SJCRH30 (cell line): Measurements from ENCODE around the gene FIP1L1. TPM values are rescaled to one million over a fixed set of nuclear protein-coding genes. Genes with fewer than 3 reads are reported as not detected.

ENCODE experiments used
- DNase-seq, 2 experiments: peaks; one replicate each; pipeline ENCODE4 v3.0.0-alpha.2; 2015 to 2020
- H3K27ac ChIP-seq: fragments of 250-450 bp; sonication (Bioruptor Pico); 2 replicates; pipeline ENCODE4 v1.5.1; 2020; ENCODE audit warnings: mild to moderate bottlenecking, moderate library complexity
- H3K27me3 ChIP-seq: fragments of 250-450 bp; sonication (Bioruptor Pico); 2 replicates; pipeline ENCODE4 v1.5.1; 2020; ENCODE audit warnings: mild to moderate bottlenecking, moderate library complexity
- H3K36me3 ChIP-seq: fragments of 250-450 bp; sonication (Bioruptor Pico); 2 replicates; pipeline ENCODE4 v1.5.1; 2020; ENCODE audit warnings: mild to moderate bottlenecking, moderate library complexity
- H3K4me1 ChIP-seq: fragments of 250-450 bp; sonication (Bioruptor Pico); 2 replicates; pipeline ENCODE4 v1.5.1; 2020; ENCODE audit warnings: mild to moderate bottlenecking, moderate library complexity
- H3K4me3 ChIP-seq: fragments of 250-450 bp; sonication (Bioruptor Pico); 2 replicates; pipeline ENCODE4 v1.5.1; 2020; ENCODE audit warnings: mild to moderate bottlenecking, moderate library complexity
- H3K9me3 ChIP-seq: fragments of 250-450 bp; sonication (Bioruptor Pico); replicated peaks from 2 replicates; pipeline ENCODE4 v1.5.1; 2020; ENCODE audit warnings: mild to moderate bottlenecking, moderate library complexity
- total RNA-seq: library from RNA; depleted of rRNA; stranded (reverse); fragments of >200 nt; shearing (Covaris generic); gene quantifications from 2 replicates; pipeline ENCODE4 v1.2.3, GENCODE V29; 2014

Gene FIP1L1
- total RNA-seq, 1 experiment from 2014 or later: 95.2 TPM

DNA sequence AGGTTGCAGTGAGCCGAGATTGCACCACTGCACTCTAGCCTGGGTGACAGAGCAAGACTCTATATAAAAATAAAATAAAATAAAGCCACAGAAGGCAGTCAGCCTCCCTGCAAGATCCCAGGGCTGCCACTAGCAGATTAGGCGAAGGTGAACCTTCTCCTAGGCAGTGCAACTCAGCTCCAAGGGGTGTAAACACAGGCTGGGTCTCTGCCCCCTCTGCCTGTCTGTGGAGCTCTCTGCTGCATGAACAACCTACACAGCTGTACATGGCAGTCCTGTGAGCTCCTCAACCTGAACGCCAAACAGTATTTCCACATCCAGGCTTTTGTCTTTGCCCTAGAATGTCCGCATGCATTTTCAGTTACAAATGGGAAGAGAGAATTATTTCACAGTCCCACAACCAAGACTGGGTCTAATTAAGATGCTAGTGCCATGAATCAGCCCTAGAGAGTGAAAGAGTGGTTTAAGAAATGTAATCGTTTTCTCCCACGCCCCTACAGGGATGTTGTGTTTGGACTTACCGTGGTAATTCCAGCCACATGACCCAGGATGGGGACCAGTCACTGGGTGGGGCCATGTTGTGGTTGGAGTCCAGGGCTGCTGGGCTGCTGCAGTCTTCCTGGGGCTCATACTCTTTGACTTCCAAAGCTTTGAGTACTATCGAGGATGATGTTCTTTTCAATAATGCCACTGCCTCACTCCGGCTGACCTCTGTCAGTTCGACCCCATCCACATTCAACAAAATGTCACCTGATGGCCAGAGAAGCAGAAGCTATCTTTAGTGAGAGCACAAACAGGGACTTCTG lies 99.0 kb downstream of the FIP1L1 start:
- Histone ChIP-seq H3K36me3 (no peaks in the 10 kb centered on the region), H3K27ac (no peak overlapping the region), H3K4me3 (no peak overlapping the region), H3K4me1 (no peaks in the 10 kb centered on the region), H3K27me3 (no peaks in the 10 kb centered on the region), H3K9me3 (peaks cover 6% of the 10 kb centered on the region; the same call in 1 of the 2 replicates)
- DNase-seq: peak; percentile 25 to 28

DNA sequence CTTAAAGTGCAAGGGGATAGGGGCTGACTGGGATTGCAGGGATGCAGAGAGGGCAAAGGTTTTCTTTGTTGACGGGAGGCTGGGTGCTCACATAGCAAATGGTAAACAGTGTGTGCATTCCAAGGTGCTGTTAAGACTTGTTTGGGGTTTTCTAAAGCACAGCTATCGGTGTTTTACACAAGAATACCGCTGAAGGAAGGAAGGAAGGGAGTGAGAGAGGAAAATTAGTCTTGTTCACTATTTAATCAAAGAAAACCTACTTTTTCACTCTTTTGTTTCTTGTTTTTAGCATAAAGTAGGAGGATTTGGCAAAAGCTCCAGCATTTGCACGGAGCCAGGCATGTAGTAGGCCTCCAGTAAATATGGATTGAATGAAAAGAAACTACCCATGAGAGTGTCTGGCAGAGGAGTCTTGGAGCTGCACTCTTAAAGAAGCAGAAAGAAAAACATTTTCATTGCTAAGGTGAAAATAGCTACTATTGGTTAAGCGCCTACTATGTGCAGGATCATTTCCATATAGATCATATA lies 99.7 kb downstream of the FIP1L1 start:
- DNase-seq: no peak
- Histone ChIP-seq H3K27ac (no peak overlapping the region), H3K27me3 (no peaks in the 10 kb centered on the region), H3K4me3 (no peak overlapping the region), H3K4me1 (no peaks in the 10 kb centered on the region), H3K36me3 (no peaks in the 10 kb centered on the region), H3K9me3 (no peaks in the 10 kb centered on the region)

DNA sequence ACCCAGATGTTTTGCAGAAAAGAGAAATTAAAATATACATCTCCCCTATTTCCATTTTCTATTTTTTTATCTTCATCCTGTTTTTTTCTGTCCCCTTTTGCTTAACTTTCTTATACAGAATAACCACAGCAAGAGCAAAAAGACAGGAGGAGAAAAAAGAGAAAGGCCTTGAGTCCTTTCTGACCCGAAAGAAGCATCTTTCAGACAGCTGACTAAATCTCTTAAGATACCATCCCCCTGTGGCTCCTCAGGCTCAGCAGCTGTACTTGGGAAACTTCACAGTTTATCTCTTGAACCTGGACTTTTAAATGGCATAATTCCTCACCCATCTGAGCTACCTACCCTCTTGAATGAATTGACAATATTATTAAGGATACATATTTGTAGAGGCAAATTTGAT lies 100.2 kb downstream of the FIP1L1 start:
- no peaks in the 10 kb centered on the region for H3K36me3 ChIP-seq
- no peak overlapping the region for H3K27ac ChIP-seq
- no peaks in the 10 kb centered on the region for H3K9me3 ChIP-seq
- no peak for DNase-seq
- no peak overlapping the region for H3K4me3 ChIP-seq
- no peaks in the 10 kb centered on the region for H3K27me3 ChIP-seq
- no peaks in the 10 kb centered on the region for H3K4me1 ChIP-seq

DNA sequence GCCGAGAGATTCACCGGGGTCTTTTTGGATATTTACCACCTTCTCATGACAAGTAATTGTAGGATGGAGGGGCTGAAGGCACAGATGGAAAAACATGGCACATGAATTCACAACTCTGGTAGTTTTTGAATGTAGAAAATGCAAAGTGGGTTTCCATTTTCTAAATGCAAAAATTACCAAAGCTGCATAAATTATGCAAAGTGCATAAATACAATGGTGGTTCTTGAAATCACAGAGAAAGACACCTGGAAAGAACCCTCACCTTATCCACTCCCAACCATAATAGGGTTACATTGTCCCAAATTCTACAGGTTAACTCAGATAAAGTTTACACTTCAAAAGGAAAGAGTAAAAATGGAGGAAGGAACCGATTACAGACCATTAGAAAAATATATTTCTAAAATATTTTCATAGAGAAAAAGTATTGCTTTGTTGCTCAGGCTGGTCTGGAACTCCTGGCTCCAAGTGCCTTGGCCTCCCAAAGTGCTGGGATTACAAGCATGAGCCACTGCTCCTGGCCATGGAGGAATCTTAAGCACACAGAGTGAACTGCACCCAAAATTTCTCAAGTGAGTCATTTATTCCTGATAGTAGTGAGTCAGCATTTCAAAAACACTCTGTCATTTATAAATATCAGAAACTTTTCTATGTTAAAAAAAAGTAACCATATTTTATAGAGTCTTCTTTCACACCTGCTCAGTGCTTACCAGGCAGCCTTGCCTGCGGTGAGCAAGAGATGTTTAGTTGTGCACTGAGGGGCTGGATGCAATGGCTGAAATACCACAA lies 101.4 kb downstream of the FIP1L1 start:
- Histone ChIP-seq H3K27ac (no peak overlapping the region; the same call in 1 of the 2 replicates), H3K36me3 (no peaks in the 10 kb centered on the region), H3K4me3 (no peak overlapping the region), H3K4me1 (no peaks in the 10 kb centered on the region), H3K9me3 (no peaks in the 10 kb centered on the region), H3K27me3 (no peaks in the 10 kb centered on the region)
- DNase-seq: no peak

DNA sequence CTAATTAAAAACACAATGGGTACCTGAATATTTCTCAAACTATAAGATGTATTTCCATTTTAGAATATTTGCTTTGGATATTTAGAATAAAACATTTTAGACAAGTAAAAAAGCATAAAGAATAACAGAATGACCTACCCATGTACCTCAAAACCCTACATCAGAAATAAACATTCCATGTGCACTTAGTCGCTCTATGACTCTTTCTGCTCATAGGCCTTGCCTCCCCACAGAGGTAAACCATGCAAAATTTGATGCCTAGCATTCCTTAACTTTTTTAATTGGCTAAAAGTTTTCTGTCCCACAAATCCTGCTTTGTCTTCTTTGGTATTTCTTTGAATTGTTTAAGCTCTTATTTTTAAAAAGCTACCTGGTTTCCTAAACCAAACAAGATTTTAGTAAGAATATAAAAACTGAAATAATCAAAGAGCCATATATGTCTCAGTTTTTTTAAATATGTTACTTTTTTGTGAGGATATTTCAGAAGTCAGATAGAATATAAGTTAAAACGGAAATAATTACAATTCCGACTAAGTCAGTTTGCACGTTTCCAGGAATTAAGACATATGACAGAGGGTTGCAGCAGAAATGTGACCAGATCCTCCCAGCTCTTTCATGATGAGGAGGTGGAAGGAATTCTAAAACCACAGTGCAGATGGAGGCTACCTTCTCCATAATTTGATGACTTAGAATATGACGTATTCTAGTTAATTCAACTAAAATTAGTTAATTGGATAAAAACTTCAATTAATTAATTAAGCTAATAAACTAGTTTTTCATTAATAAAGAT lies 102.5 kb downstream of the FIP1L1 start:
- Histone ChIP-seq H3K27me3 (no peaks in the 10 kb centered on the region), H3K4me1 (no peaks in the 10 kb centered on the region), H3K27ac (no peak overlapping the region; the same call in 1 of the 2 replicates), H3K4me3 (no peak overlapping the region), H3K36me3 (no peaks in the 10 kb centered on the region), H3K9me3 (no peaks in the 10 kb centered on the region)
- DNase-seq: no peak

DNA sequence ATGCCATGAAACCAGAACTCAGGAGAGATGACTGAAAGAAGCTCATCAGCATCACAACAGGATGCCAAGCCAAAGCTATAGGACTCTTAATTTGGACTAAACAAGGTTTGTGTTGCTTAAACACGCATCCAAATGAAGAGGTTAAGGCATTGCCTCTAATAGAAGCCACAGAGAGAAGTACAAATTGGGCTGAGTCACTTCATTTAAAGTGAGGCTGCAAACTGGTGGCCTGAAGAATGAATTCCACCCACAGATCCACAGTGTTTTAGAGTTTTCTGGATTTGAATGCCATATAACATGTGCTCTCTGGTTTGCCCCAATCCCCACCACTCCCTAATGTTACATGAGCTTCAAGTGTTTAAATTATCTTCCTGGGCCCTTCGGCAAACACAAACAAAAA lies 103.5 kb downstream of the FIP1L1 start:
- H3K4me3 ChIP-seq: no peak overlapping the region
- no peaks in the 10 kb centered on the region for H3K9me3 ChIP-seq
- H3K27ac ChIP-seq: no peak overlapping the region
- DNase-seq: no peak
- no peaks in the 10 kb centered on the region for H3K36me3 ChIP-seq
- no peaks in the 10 kb centered on the region for H3K27me3 ChIP-seq
- no peaks in the 10 kb centered on the region for H3K4me1 ChIP-seq

DNA sequence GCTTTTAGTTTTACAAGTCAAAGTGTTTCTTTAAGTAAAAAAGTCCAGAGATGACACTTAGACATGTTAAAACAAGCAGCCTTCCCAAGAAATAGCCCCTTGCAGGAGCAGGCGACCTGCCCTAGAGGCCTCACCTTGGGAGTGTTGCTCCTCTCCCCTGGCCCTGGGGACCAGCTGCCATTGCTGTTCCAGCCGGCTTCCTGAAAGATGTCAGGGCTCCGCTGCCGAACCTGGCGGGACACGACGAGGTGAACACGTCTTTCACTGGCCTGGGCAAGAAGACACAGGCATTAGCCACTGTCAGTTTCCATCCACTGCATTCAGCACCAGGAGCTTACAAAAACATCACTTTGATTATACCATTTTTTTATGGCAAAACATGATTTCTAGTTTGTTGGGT lies 104.1 kb downstream of the FIP1L1 start:
- H3K27ac ChIP-seq: no peak overlapping the region

DNA sequence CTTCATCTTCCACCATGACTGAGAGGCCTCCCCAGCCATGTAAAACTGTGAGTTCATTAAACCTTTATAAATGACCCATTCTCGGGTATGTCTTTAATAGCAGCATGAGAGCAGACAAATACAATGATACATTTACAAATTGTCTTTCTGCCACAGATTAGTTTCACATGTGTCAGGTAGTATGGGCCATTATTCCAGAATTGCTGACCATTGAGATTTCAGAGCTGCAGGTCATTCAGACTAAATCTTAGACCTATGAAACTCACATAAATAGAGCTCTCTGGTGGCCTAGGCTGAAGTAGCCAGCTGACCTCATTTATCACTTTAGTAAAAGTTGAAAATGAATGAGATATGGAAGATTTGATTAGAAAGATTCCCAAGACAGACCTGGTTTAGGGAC lies 105.8 kb downstream of the FIP1L1 start:
- Histone ChIP-seq H3K27ac (no peak overlapping the region), H3K4me1 (no peaks in the 10 kb centered on the region), H3K27me3 (no peaks in the 10 kb centered on the region), H3K4me3 (no peak overlapping the region), H3K36me3 (no peaks in the 10 kb centered on the region), H3K9me3 (no peaks in the 10 kb centered on the region)
- DNase-seq: no peak

More for the DNA sequence above, 104.1 kb downstream of the FIP1L1 start:
- H3K4me1 ChIP-seq: no peaks in the 10 kb centered on the region
- no peaks in the 10 kb centered on the region for H3K27me3 ChIP-seq
- no peak for DNase-seq
- no peaks in the 10 kb centered on the region for H3K9me3 ChIP-seq
- H3K36me3 ChIP-seq: no peaks in the 10 kb centered on the region
- H3K4me3 ChIP-seq: no peak overlapping the region

DNA sequence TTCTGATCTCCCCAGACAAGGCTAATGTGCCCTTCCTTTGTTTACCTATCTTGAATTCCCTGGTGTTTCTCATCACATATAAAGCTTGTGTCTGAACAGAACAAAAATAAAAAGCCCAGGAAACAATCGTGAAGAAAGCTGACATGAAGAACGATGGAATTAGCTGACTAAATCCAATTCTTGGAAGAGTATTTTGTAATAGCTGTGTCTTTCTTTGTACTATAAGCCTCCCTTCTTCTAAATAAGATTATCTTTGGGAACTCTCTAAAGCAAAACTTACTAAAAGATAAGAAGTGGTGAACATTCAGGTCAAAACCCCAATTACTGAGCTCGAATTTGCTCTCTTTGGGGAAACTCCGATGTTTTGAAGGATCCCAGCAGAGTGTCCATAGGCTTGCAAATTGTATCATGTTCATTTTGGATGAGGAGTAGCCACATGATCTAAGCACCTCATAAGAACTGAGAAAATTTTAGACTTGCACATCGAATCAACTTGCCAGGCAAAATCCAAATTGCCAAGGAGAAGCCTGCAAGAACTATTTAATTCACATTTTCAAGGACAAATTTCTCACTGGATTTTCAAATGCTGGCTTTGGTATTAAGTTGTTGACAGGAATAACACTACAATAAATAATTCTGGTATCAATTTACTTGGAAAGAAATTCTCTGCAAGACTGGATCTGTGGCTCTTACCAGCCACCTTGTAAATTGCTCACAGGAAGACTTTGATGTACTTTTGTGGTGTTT lies 107.6 kb downstream of the FIP1L1 start:
- Histone ChIP-seq H3K27me3 (no peaks in the 10 kb centered on the region), H3K36me3 (no peaks in the 10 kb centered on the region), H3K4me1 (peaks cover 3% of the 10 kb centered on the region; the same call in 1 of the 2 replicates), H3K4me3 (no peak overlapping the region), H3K27ac (no peak overlapping the region), H3K9me3 (no peaks in the 10 kb centered on the region)
- DNase-seq: no peak

DNA sequence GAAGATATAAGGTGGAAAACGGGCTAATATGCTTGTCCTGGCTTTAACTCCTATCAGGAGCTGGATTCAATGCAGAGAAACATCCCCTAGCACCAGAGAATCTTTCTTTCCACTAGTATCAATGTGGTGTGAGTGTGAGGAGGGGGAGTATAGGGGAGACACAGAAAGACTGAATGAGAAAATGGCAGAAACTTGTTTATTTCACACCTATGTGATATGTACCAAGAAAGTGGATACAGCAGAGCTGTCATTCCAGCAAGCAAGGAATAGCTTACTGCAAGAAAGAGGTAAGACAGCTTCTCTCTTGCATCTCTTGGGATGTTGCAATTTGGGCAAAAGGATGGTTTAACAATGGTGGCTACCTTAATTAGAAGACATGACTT lies 108.2 kb downstream of the FIP1L1 start:
- no peaks in the 10 kb centered on the region for H3K36me3 ChIP-seq

DNA sequence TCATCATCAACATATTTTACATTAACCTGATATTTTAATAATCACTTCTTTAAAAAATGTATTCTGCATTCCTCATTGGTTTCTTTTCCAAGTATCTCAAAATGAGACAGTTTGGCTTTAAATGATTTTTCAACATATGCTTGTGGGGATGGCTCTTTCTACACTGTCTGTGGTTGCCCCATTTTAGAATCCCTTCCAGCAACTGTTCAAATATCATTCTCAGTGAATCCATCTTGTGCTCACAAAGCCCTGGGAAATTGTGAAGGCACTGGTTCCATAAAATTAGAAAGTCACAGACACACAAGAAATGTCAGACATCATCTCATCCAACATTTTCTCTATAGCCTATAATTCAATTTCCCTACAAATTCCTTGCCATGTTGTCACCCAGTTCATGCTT lies 110.3 kb downstream of the FIP1L1 start:
- H3K9me3 ChIP-seq: no peaks in the 10 kb centered on the region

More for the DNA sequence above, 108.2 kb downstream of the FIP1L1 start:
- no peak for DNase-seq
- peaks cover 9% of the 10 kb centered on the region for H3K4me1 ChIP-seq
- H3K9me3 ChIP-seq: no peaks in the 10 kb centered on the region
- H3K27ac ChIP-seq: no peak overlapping the region
- H3K4me3 ChIP-seq: no peak overlapping the region
- H3K27me3 ChIP-seq: no peaks in the 10 kb centered on the region

DNA sequence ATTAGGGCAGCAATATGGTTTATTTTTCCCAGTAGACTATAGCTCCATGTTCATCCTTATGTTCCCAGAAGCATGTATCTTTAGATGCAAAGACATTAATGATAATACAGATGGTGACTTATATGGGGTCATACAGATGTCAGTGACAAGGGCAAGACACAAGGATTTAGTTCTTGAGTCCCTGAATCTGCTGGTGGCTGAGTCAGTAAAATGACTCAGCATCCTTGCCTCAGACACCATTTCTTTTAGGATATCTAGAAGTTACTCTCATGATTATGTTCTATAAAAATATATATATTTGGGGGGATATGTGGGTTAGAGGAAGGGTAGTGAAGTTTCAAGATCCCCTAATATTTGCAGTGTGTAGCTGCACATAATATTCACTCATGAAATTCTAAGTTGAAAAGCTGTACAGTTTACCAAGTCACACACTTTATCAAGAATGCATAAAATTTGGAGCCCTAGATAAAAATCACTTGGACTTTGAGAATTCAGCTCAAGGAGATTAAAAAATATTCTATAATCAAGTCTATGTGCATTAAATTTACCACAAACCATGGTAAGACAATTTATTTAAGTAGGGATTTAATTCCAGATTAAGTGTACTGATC lies 111.9 kb downstream of the FIP1L1 start:
- H3K27me3 ChIP-seq: no peaks in the 10 kb centered on the region
- H3K36me3 ChIP-seq: no peaks in the 10 kb centered on the region
- no peaks in the 10 kb centered on the region for H3K9me3 ChIP-seq
- H3K4me3 ChIP-seq: no peak overlapping the region
- peaks cover 12% of the 10 kb centered on the region for H3K4me1 ChIP-seq
- H3K27ac ChIP-seq: no peak overlapping the region
- no peak for DNase-seq

More for the DNA sequence above, 110.3 kb downstream of the FIP1L1 start:
- DNase-seq: no peak
- H3K4me3 ChIP-seq: no peak overlapping the region
- no peak overlapping the region for H3K27ac ChIP-seq
- no peaks in the 10 kb centered on the region for H3K36me3 ChIP-seq
- H3K27me3 ChIP-seq: no peaks in the 10 kb centered on the region
- H3K4me1 ChIP-seq: peaks cover 12% of the 10 kb centered on the region

DNA sequence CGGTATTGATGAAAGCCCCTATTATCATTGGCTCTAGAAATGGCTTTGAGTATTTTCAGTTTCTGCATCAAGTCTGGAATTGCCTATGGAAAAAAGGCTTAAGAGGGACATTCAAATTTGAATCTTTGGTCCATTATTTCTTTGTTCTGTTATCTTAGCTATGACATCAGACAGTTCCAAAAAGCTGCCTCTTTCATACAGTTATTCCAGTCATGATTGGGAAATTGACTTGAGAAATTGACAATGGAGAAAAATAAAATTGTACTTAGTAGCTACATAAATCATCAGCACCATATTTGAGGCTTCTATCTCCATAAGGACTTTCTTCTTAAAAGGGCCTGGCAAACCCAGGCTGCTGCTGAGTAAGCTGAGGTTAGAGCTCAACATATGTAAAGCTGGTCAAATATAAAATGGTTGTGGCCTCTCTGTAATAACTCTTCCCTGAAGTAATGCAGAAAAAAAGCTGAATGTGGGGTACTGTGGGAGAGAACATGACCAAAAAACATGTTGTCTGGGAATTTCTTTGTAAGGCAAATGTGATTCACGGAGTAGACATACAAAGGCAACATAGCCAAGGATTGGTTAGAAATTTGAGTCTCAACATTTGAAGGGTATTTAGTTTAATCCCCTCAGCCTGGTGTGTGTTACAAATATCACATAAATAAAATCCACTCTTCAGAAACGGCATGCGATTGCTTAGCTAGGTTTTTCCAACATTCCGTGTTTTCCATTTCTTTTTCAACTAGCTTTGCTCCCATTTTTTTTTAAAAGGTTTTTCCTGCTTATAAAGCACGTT lies 112.9 kb downstream of the FIP1L1 start:
- H3K36me3 ChIP-seq: no peaks in the 10 kb centered on the region
- H3K27me3 ChIP-seq: no peaks in the 10 kb centered on the region
- H3K9me3 ChIP-seq: no peaks in the 10 kb centered on the region
- no peak overlapping the region; the same call in 1 of the 2 replicates for H3K27ac ChIP-seq
- peak in 1 of 2 experiments; percentile 55 for DNase-seq
- peak overlapping the region; percentile 22 for H3K4me3 ChIP-seq
- H3K4me1 ChIP-seq: peaks cover 12% of the 10 kb centered on the region
